Measurements from ENCODE around the gene PACRG. TPM values are rescaled to one million over a fixed set of nuclear protein-coding genes. Genes with fewer than 3 reads are reported as not detected.

PACRG gene
- total RNA-seq, 1 experiment from 2014 or later, result 0.26 TPM

- no CpG with 5 or more reads among the region's 5 CpGs for WGBS (ENCODE audit: extremely low coverage, insufficient read length, low lambda C conversion rate)
- Histone ChIP-seq H3K9me3 (ENCODE audit: control insufficient read depth, low read depth, low read length) (no peaks in the 10 kb centered on the region), H3T11ph (ENCODE audit: low read length) (no peak overlapping the region), H3K23ac (ENCODE audit: insufficient read length, low read depth, low read length) (no peak overlapping the region), H2BK12ac (ENCODE audit: insufficient read length, low read depth, low read length) (no peak overlapping the region), H3K18ac (ENCODE audit: insufficient read length, low read depth, low read length) (no peak overlapping the region), H2BK5ac (ENCODE audit: insufficient read length, low read length) (no peak overlapping the region), H3K9ac (ENCODE audit: extremely low read depth, insufficient read length, low read length) (no peak overlapping the region), H3K79me1 (ENCODE audit: insufficient read depth, low read depth, low read length, poor library complexity, severe bottlenecking) (no peaks in the 10 kb centered on the region), H4K8ac (replicated peaks; ENCODE audit: insufficient read length, low read depth, low read length) (no peak overlapping the region), H2BK20ac (ENCODE audit: low read depth, low read length, poor library complexity, severe bottlenecking) (no peak overlapping the region), H3K56ac (ENCODE audit: insufficient read length, low read depth, low read length) (no peak overlapping the region), H4K5ac (ENCODE audit: insufficient read length, low read depth, low read length) (no peak overlapping the region), H3K14ac (ENCODE audit: insufficient read depth, low read length) (no peak overlapping the region), H3K4me1 (ENCODE audit: insufficient read depth, low read length) (peaks cover 2% of the 10 kb centered on the region; the same call in 1 of the 2 replicates), H3K4me2 (ENCODE audit: insufficient read depth, insufficient read length, low read length) (no peak overlapping the region), H2BK15ac (ENCODE audit: low read depth, low read length) (no peak overlapping the region), H3K27ac (ENCODE audit: insufficient read length, low read depth, low read length) (no peak overlapping the region), H4K91ac (ENCODE audit: insufficient read length, low read depth, low read length) (no peak overlapping the region), H4K20me1 (ENCODE audit: control insufficient read depth, insufficient read depth, insufficient read length) (no peaks in the 10 kb centered on the region), H3K4ac (ENCODE audit: low read depth, low read length) (no peak overlapping the region), H2BK120ac (ENCODE audit: low read depth, low read length, poor library complexity, severe bottlenecking) (no peak overlapping the region), H3K23me2 (ENCODE audit: insufficient read length, low read depth, low read length, poor library complexity, severe bottlenecking) (no peaks in the 10 kb centered on the region), H2AFZ (ENCODE audit: low read length) (no peak overlapping the region), H3K79me2 (ENCODE audit: insufficient read depth, low read length) (no peaks in the 10 kb centered on the region), H3K27me3 (ENCODE audit: insufficient read depth, low read length) (no peaks in the 10 kb centered on the region), H2AK5ac (ENCODE audit: insufficient read length, low read length) (no peak overlapping the region)
- no peak overlapping the region for H3K27ac Mint-ChIP-seq
- no peak for TF ChIP-seq CTCF (conservative IDR thresholded peaks at IDR 0.05)
- H3K27me3 Mint-ChIP-seq (ENCODE audit: low read depth), result no peaks in the 10 kb centered on the region; the same call in none of the 2 replicates
- no peak overlapping the region for H3K4me3 Mint-ChIP-seq
- no peak for DNase-seq
- H3K36me3 Mint-ChIP-seq (ENCODE audit: insufficient read depth in 1 of 3, low read depth in 3 of 3), result peaks cover 9 to 15% (median 9%) of the 10 kb centered on the region in 3 experiments; a peak in 6 of 7 replicates
- H3K4me1 Mint-ChIP-seq, result peaks cover 16 to 24% of the 10 kb centered on the region in 2 experiments
- peaks cover 8 to 11% of the 10 kb centered on the region in 2 experiments; a peak in 4 of 5 replicates for H3K9me3 Mint-ChIP-seq
These were observed 393.5 kb downstream of the PACRG start for GRCh38 chr6:163121270-163121669.
